NCI-H2081 treated with DMSO at 0.1 percent for 48 hours (cell line): ENCODE data around the gene VAPA.
A peak's percentile ranks its signal among the peaks of the same experiment; 100 is the strongest.

ENCODE experiments used
- DNase-seq: peaks from one replicate; lab custom pipeline; 2025; lab: John Stamatoyannopoulos, UW

Gene VAPA

GRCh38 chr18:9943311-9943710 is 29.5 kb downstream of the VAPA start:
- no peak for DNase-seq

- DNase-seq, result no peak
Observed at GRCh38 chr18:9944805-9945204, 31.0 kb downstream of the VAPA start.

GRCh38 chr18:9946831-9947230 is 33.0 kb downstream of the VAPA start:
- no peak for DNase-seq

- DNase-seq, result no peak
Observed at GRCh38 chr18:9947248-9947647, 33.4 kb downstream of the VAPA start.

- DNase-seq, result no peak
Observed at GRCh38 chr18:9949315-9949714, 35.5 kb downstream of the VAPA start.

- DNase-seq, result no peak
Observed at GRCh38 chr18:9949861-9950260, 36.0 kb downstream of the VAPA start.

GRCh38 chr18:9950289-9951016 is 36.6 kb downstream of the VAPA start:
- no peak for DNase-seq

- DNase-seq, result no peak
Observed at GRCh38 chr18:9951022-9951859, 37.4 kb downstream of the VAPA start.

GRCh38 chr18:9952633-9953416 is 39.0 kb downstream of the VAPA start:
- DNase-seq, result no peak

GRCh38 chr18:9958861-9959399 is 45.1 kb downstream of the VAPA start:
- no peak for DNase-seq

GRCh38 chr18:9959564-9959963 is 45.7 kb downstream of the VAPA start:
- DNase-seq, result no peak

GRCh38 chr18:9960258-9960904 is 46.6 kb downstream of the VAPA start:
- no peak for DNase-seq

GRCh38 chr18:9961041-9961440 is 47.2 kb downstream of the VAPA start:
- DNase-seq, result no peak

GRCh38 chr18:9965711-9966624 is 52.2 kb downstream of the VAPA start:
- no peak for DNase-seq

- DNase-seq, result no peak
Observed at GRCh38 chr18:9968081-9968848, 54.4 kb downstream of the VAPA start.

- DNase-seq, result no peak
Observed at GRCh38 chr18:9969247-9969646, 55.4 kb downstream of the VAPA start.

GRCh38 chr18:9971313-9971920 is 57.6 kb downstream of the VAPA start:
- peak; percentile 59 for DNase-seq

- no peak for DNase-seq
Observed at GRCh38 chr18:9973470-9973869, 59.7 kb downstream of the VAPA start.

GRCh38 chr18:9974279-9974915 is 60.6 kb downstream of the VAPA start:
- no peak for DNase-seq
